Fibroblast of pulmonary artery (primary cell): ENCODE data around the gene CDK4.

ENCODE experiments used
- DNase-seq: peaks from one replicate; pipeline ENCODE4 v3.0.0-alpha.2; 2010; ENCODE audit warnings: low read depth
- H3K4me3 ChIP-seq: replicated peaks from 2 replicates; pipeline ENCODE4 v1.5.1; 2011; ENCODE audit warnings: low read depth, mild to moderate bottlenecking, control low read depth, low read length, moderate library complexity
- TF ChIP-seq, protein P1 (sequence below): IDR thresholded peaks from 2 replicates; pipeline ENCODE4 v1.5.1; 2011; ENCODE audit warnings: mild to moderate bottlenecking, control low read depth, low read length, inconsistent platforms; ENCODE audit errors: missing control alignments

CDK4 gene

DNA sequence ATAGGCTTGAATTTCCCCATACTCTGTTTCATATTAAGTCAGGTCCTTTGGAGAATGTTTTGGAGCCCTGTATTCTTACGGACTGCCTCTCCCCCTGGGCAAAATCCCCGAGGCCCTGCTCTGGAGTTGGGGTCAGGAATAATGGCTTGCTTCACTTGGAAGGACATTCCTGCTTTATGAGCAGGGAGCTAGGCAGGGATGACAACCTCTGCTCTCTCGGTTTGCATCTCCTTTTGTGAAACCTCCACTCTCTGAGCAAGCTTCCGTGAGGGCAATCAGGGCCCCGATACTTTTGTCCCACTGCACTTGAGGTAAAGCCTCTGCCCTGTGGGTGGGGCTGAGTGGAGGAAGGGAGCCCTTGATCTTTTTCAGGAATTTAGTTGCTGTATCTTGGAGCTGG, 38.9 kb downstream of the CDK4 start:
- no peak for DNase-seq
- no peak overlapping the region for H3K4me3 ChIP-seq
- TF ChIP-seq, protein P1, sequence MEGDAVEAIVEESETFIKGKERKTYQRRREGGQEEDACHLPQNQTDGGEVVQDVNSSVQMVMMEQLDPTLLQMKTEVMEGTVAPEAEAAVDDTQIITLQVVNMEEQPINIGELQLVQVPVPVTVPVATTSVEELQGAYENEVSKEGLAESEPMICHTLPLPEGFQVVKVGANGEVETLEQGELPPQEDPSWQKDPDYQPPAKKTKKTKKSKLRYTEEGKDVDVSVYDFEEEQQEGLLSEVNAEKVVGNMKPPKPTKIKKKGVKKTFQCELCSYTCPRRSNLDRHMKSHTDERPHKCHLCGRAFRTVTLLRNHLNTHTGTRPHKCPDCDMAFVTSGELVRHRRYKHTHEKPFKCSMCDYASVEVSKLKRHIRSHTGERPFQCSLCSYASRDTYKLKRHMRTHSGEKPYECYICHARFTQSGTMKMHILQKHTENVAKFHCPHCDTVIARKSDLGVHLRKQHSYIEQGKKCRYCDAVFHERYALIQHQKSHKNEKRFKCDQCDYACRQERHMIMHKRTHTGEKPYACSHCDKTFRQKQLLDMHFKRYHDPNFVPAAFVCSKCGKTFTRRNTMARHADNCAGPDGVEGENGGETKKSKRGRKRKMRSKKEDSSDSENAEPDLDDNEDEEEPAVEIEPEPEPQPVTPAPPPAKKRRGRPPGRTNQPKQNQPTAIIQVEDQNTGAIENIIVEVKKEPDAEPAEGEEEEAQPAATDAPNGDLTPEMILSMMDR: no peak

DNA sequence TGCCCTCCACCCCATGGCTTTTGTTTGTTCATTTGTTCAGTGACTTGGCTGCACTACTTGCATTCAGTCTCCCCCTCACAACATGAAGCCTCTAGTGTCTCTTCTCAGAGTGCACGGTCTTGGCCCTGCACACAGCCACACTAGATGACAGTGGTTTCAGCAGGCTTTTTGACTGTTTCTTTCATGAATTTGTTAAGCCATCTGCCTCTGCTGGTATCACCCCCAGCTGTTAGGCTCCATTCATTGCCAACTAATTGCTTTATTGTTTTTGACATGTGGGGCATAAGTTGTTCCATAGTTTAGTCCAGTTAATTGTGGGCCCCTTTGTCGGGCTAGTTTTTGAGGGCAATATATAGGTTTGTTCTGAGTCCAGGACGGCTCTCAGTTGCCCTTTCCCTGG, 39.4 kb downstream of the CDK4 start:
- H3K4me3 ChIP-seq: no peak overlapping the region
- no peak for DNase-seq
- TF ChIP-seq, protein P1: no peak

DNA sequence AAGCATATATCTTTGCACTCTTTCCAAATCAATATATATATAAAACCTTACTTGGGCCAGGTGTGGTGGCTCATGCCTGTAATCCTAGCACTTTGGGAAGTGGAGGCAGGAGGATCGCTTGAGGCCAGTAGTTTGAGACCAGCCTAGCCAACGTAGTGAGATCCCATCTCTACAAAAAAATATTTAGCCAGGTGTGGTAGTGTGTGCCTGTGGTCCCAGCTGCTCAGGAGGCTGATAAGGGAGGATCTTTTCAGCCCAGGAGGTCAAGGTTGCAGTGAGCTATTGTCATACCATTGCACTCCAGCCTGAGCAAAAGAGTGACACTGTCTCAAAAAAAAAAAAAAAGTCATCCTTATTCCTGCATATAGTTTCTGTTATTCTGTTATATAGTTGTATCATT, 43.8 kb downstream of the CDK4 start:
- TF ChIP-seq, protein P1: no peak
- DNase-seq: no peak
- no peak overlapping the region for H3K4me3 ChIP-seq

DNA sequence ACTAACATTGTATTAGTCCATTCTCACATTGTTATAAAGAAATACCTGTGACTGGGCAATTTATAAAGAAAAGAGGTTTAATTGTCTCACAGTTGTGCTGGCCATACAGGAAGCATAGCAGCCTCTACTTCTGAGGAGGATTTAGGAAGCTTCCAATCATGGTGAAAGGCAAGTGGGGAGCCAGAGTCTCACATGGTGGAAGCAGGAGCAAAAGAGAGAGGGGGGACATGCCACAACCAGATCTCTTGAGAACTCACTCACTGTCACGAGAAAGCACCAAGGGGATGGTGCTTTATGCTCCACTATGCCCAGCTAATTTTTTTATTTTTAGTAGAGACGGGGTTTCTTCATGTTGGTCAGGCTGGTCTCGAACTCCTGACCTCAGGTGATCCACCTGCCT, 44.9 kb downstream of the CDK4 start:
- DNase-seq: no peak
- TF ChIP-seq, protein P1: no peak
- no peak overlapping the region for H3K4me3 ChIP-seq

DNA sequence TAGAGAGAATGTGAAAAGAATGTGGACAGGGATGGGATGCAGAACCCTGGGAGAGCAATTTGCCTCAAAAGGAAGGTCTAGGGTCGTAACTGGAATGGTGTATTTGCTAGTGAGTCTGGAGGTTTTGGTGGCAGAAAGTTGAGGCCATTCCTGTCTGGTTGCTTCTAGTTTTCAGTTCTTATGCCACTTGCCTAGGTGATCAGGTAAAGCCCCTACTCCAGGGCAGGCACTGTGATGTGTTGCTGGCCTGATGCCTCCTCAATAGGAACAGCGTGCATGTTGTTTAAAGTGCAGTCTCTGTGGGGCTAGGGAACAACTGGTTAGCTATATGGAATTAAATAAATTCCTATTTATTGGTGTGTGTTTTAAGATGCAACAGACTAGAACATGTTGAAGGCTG, 51.8 kb downstream of the CDK4 start:
- no peak overlapping the region for H3K4me3 ChIP-seq
- TF ChIP-seq, protein P1: no peak
- no peak for DNase-seq

DNA sequence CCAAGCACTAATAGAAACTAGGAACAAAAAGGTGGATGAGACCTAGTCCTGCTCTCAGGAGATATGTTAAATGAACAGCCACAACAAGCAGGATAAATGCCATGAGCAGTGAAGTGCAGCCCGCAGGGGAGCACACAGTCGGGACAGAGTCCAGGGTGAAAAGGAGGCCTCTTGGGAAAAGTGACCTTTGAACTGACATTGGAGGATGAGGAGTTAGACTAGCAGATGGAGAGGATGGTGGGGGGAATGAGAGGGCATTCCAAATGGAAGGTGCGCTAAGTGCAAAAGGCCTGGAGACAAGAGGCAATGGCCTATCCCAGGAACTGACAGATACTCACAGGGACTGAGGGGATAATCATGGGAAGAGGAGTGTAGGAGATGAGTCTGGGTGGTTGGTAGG, 53.7 kb downstream of the CDK4 start:
- TF ChIP-seq, protein P1: no peak
- H3K4me3 ChIP-seq: no peak overlapping the region
- DNase-seq: no peak
